Fibroblast of lung (primary cell): Measurements from ENCODE around the gene GLIS1. TPM values are rescaled to one million over a fixed set of nuclear protein-coding genes. Genes with fewer than 3 reads are reported as not detected.

Experiments used
- DNase-seq, 2 donors: peaks; one replicate each; pipeline versions ENCODE4 v3.0.0 to v3.0.0-alpha.2; 2010; ENCODE audit warnings: low read depth in 2 of 2
- H2AFZ ChIP-seq: 2 replicates; pipeline ENCODE4 v1.5.1; 2012; ENCODE audit warnings: low read length, control low read depth, inconsistent platforms
- H3K27ac ChIP-seq: 2 replicates; pipeline ENCODE4 v1.5.1; 2011; ENCODE audit warnings: low read length, control low read depth; ENCODE audit not compliant: insufficient read depth
- H3K27me3 ChIP-seq: 2 replicates; pipeline ENCODE4 v1.5.1; 2011; ENCODE audit warnings: mild to moderate bottlenecking, low read length; ENCODE audit not compliant: control insufficient read depth, insufficient read depth
- H3K36me3 ChIP-seq: 2 replicates; pipeline ENCODE4 v1.5.1; 2011; ENCODE audit warnings: low read length; ENCODE audit not compliant: control insufficient read depth, insufficient read depth
- H3K4me1 ChIP-seq: 2 replicates; pipeline ENCODE4 v1.5.1; 2011; ENCODE audit warnings: low read length; ENCODE audit not compliant: control insufficient read depth, insufficient read depth; ENCODE audit errors: extremely low read depth
- H3K4me2 ChIP-seq: 2 replicates; pipeline ENCODE4 v1.5.1; 2011; ENCODE audit warnings: low read length, control low read depth; ENCODE audit not compliant: insufficient read depth; ENCODE audit errors: extremely low read depth
- H3K4me3 ChIP-seq, 4 experiments: fragments of 200-600 bp in 1 of 4; sonication (generic) in 1 of 4; replicated peaks in 1 of 4; 2 replicates each; pipeline ENCODE4 v1.5.1; 2011 to 2016; ENCODE audit warnings: low read length in 4 of 4, low read depth in 3 of 4, mild to moderate bottlenecking in 3 of 4, control low read depth in 2 of 4, inconsistent platforms in 1 of 4, mixed read lengths in 1 of 4; ENCODE audit not compliant: insufficient read depth in 1 of 4; ENCODE audit errors: control extremely low read depth in 1 of 4
- H3K79me2 ChIP-seq: 2 replicates; pipeline ENCODE4 v1.5.1; 2012; ENCODE audit warnings: mild to moderate bottlenecking, low read length, inconsistent platforms; ENCODE audit not compliant: control insufficient read depth, insufficient read depth
- H3K9ac ChIP-seq: 2 replicates; pipeline ENCODE4 v1.5.1; 2011; ENCODE audit warnings: mild to moderate bottlenecking, low read length, control low read depth; ENCODE audit not compliant: insufficient read depth
- H3K9me3 ChIP-seq: 2 replicates; pipeline ENCODE4 v1.5.1; 2012; ENCODE audit warnings: low read depth, low read length; ENCODE audit not compliant: control insufficient read depth, insufficient read depth
- H4K20me1 ChIP-seq: 2 replicates; pipeline ENCODE4 v1.5.1; 2011; ENCODE audit warnings: low read length; ENCODE audit not compliant: control insufficient read depth, insufficient read depth; ENCODE audit errors: extremely low read depth
- CTCF ChIP-seq, 2 donors: IDR thresholded peaks in 1 of 2; conservative IDR thresholded peaks in 1 of 2; 1 replicate in 1 of 2; 2 replicates in 1 of 2; pipeline ENCODE4 v1.5.1; 2011 to 2012; ENCODE audit warnings: low read length in 2 of 2, control low read depth in 1 of 2, inconsistent platforms in 1 of 2, low read depth in 1 of 2, mild to moderate bottlenecking in 1 of 2
- EZH2 ChIP-seq: IDR thresholded peaks from 2 replicates; pipeline ENCODE4 v1.5.1; 2012; ENCODE audit warnings: low read length, control low read depth, mild to moderate bottlenecking; ENCODE audit errors: missing control alignments
- polyA plus RNA-seq, 2 donors: library from polyadenylated mRNA; depleted of rRNA in 1 of 2; stranded (reverse) in 1 of 2; unstranded in 1 of 2; fragments of >200 nt; gene quantifications; 2 replicates each; pipeline ENCODE4 v1.2.1, GENCODE V29; 2011 to 2012; ENCODE audit warnings: missing spikeins in 1 of 2
- total RNA-seq: library from RNA; depleted of rRNA; stranded (reverse); fragments of >200 nt; gene quantifications from 2 replicates; pipeline ENCODE4 v1.2.1, GENCODE V29; 2014

Gene GLIS1
- total and polyA plus RNA-seq, 2 donors (not counting 1 experiment from before 2014, with no cell fraction given): under 0.01 to 0.05 TPM

GRCh38 chr1:53475664-53476063 is 263.3 kb downstream of the GLIS1 start:
- Histone ChIP-seq H3K27ac (no peak overlapping the region), H3K79me2 (no peaks in the 10 kb centered on the region), H4K20me1 (no peaks in the 10 kb centered on the region), H2AFZ (no peak overlapping the region), H3K4me2 (no peak overlapping the region), H3K27me3 (peaks cover 11% of the 10 kb centered on the region), H3K9ac (no peak overlapping the region), H3K4me3 (no peak overlapping the region), H3K9me3 (no peaks in the 10 kb centered on the region), H3K36me3 (no peaks in the 10 kb centered on the region), H3K4me1 (no peaks in the 10 kb centered on the region)
- no peak for DNase-seq
- TF ChIP-seq EZH2 (no peak), CTCF (conservative IDR thresholded peaks at IDR 0.05 in 1 of 2, IDR thresholded peaks at IDR 0.05 in 1 of 2; ENCODE audit: low read depth in 1 of 2, low read length in 2 of 2) (no peak)

GRCh38 chr1:53473463-53473862 is 265.5 kb downstream of the GLIS1 start:
- H2AFZ ChIP-seq: no peak overlapping the region
- H3K4me2 ChIP-seq: no peak overlapping the region
- H3K36me3 ChIP-seq: no peaks in the 10 kb centered on the region
- H3K9ac ChIP-seq: no peak overlapping the region
- no peaks in the 10 kb centered on the region for H4K20me1 ChIP-seq
- no peaks in the 10 kb centered on the region for H3K9me3 ChIP-seq
- H3K79me2 ChIP-seq: no peaks in the 10 kb centered on the region
- peaks cover 11% of the 10 kb centered on the region for H3K27me3 ChIP-seq
- peak; percentile 25 to 46 for TF ChIP-seq CTCF (conservative IDR thresholded peaks at IDR 0.05 in 1 of 2, IDR thresholded peaks at IDR 0.05 in 1 of 2; ENCODE audit: low read depth in 1 of 2, low read length in 2 of 2)
- no peak for TF ChIP-seq EZH2
- H3K4me3 ChIP-seq: no peak overlapping the region
- no peak overlapping the region for H3K27ac ChIP-seq
- H3K4me1 ChIP-seq: peaks cover 2% of the 10 kb centered on the region
- DNase-seq: peak in 1 of 2 donors; percentile 28

- Histone ChIP-seq H3K4me2 (no peak overlapping the region), H3K4me1 (peaks cover 2% of the 10 kb centered on the region), H3K9me3 (no peaks in the 10 kb centered on the region), H2AFZ (no peak overlapping the region), H3K27ac (no peak overlapping the region), H3K79me2 (no peaks in the 10 kb centered on the region), H3K27me3 (peaks cover 3% of the 10 kb centered on the region), H3K36me3 (no peaks in the 10 kb centered on the region), H4K20me1 (no peaks in the 10 kb centered on the region), H3K4me3 (no peak overlapping the region), H3K9ac (no peak overlapping the region)
- TF ChIP-seq CTCF (conservative IDR thresholded peaks at IDR 0.05 in 1 of 2, IDR thresholded peaks at IDR 0.05 in 1 of 2; ENCODE audit: low read depth in 1 of 2, low read length in 2 of 2) (no peak), EZH2 (no peak)
- DNase-seq: no peak
These were observed 268.0 kb downstream of the GLIS1 start for GRCh38 chr1:53471000-53471399.
